SU-DHL-6 (cell line): ENCODE results near the gene A3GALT2.

Source experiments
- CTCF ChIP-seq: fragments of 200-600 bp; sonication (generic); IDR thresholded peaks from one replicate; pipeline ENCODE4 v1.5.1; 2017; ENCODE audit warnings: antibody characterized with exemption, mild to moderate bottlenecking, low read length, moderate library complexity; ENCODE audit not compliant: insufficient read depth, poor library complexity, severe bottlenecking
- EZH2phosphoT487 ChIP-seq: fragments of 200-600 bp; sonication (generic), shearing (Covaris generic); conservative IDR thresholded peaks from 2 replicates; pipeline ENCODE4 v1.6.1; 2018; ENCODE audit warnings: mild to moderate bottlenecking, antibody characterized with exemption, low read length, moderate library complexity, mixed read lengths

GRCh38 chr1:33363470-33363861 lies 42.6 kb upstream of the A3GALT2 start:
- TF ChIP-seq CTCF (no peak), EZH2phosphoT487 (no peak)
